Adrenal gland (tissue), 12 donors: ENCODE measurements around the gene GMDS. TPM values are rescaled to one million over a fixed set of nuclear protein-coding genes. Genes with fewer than 3 reads are reported as not detected.

Experiments used
- DNase-seq, 7 donors: peaks; one replicate each; pipeline ENCODE4 v3.0.0-alpha.2; 2019 to 2020
- H3K27ac ChIP-seq, 5 donors: fragments of 200-600 bp; sonication (generic) in 4 of 5; 1 replicate in 3 of 5; 2 replicates in 2 of 5; pipeline versions ENCODE4 v1.5.1 to v1.8.0; 2016 to 2020; ENCODE audit warnings: mild to moderate bottlenecking in 1 of 5
- H3K27me3 ChIP-seq: fragments of 200-600 bp; 2 replicates; pipeline ENCODE4 v1.8.0; 2021
- H3K36me3 ChIP-seq, 2 donors: fragments of 200-600 bp; replicated peaks in 1 of 2; 1 replicate in 1 of 2; 2 replicates in 1 of 2; pipeline versions ENCODE4 v1.5.1 to v1.8.0; 2018 to 2022
- H3K4me1 ChIP-seq, 2 donors: fragments of 200-600 bp; replicated peaks in 1 of 2; 1 replicate in 1 of 2; 2 replicates in 1 of 2; pipeline versions ENCODE4 v1.5.1 to v1.8.0; 2018 to 2021
- H3K4me3 ChIP-seq, 4 donors: fragments of 200-600 bp; sonication (generic) in 3 of 4; one replicate each; pipeline ENCODE4 v1.5.1; 2016 to 2018
- H3K9me3 ChIP-seq, 3 donors: fragments of 200-600 bp; sonication (generic) in 1 of 3; replicated peaks in 1 of 3; 1 replicate in 2 of 3; 2 replicates in 1 of 3; pipeline versions ENCODE4 v1.5.1 to v1.8.0; 2016 to 2021
- POLR2A ChIP-seq, 2 donors: fragments of 450-650 bp; IDR thresholded peaks; one replicate each; pipeline ENCODE4 v1.6.1; 2017; ENCODE audit warnings: antibody characterized with exemption in 2 of 2, mild to moderate bottlenecking in 2 of 2, moderate library complexity in 1 of 2
- WGBS, 4 donors: extraction: QIAGEN DNeasy Blood & Tissue Kit in 2 of 4; methylation state at CpG; one replicate each; pipeline versions ENCODE4 v1.1.5 to v1.1.7; 2013 to 2017; 5-methylcytosine and 5-hydroxymethylcytosine counted together
- intact Hi-C, 2 donors: fragments of 100-400 bp; cut with DNase I; formaldehyde crosslinking; loops; one replicate each; pipeline versions ENCODE4 v1.14.1 to v1.15.0; 2022 to 2023
- polyA plus RNA-seq, 3 donors: library from polyadenylated mRNA; stranded (reverse); fragments of 200-250 nt in 2 of 3; fragments of 350-450 nt in 1 of 3; fragmentation: Illumina TruSeq in 1 of 3; extraction: RNeasy Lipid Tissue Mini Kit (QIAGEN cat#74804) in 1 of 3; gene quantifications; one replicate each; pipeline ENCODE4 v1.2.3, GENCODE V29; 2013 to 2014
- total RNA-seq, 9 donors: library from RNA; depleted of rRNA in 4 of 9; stranded (reverse); fragments of >200 nt in 4 of 9; fragments of 120-200 nt in 1 of 9; fragmentation: NEBNext Ultra II Directional in 1 of 9; extraction: Animal tissue kit (Norgen Biotek cat#: 25700) in 1 of 9; gene quantifications; one replicate each; pipeline versions ENCODE4 v1.1.0 to v1.2.4, GENCODE V29; 2013 to 2023
- TF ChIP-seq, protein P1 (sequence below), 6 experiments: fragments of 450-650 bp in 4 of 6; fragments of 200-600 bp in 2 of 6; sonication (generic) in 1 of 6; IDR thresholded peaks; 1 replicate in 5 of 6; 2 replicates in 1 of 6; pipeline versions ENCODE4 v1.5.1 to v1.8.0; 2016 to 2021; ENCODE audit warnings: antibody characterized with exemption in 6 of 6, mild to moderate bottlenecking in 2 of 6, moderate library complexity in 1 of 6
- donor health status: healthy with polysubstance abuse.
- donor health status: Bipolar disorder and iron deficiency.
- donor health status: DM: yes; HTN: yes; CAD: no.
- donor health status: DM: no; HTN: no; CAD: no.
- donor health status: DM: no; HTN: no; CAD: no.
- donor health status: DM: yes; HTN: yes; CAD: no.

GMDS gene
- total and polyA plus RNA-seq, 12 donors: 8.5 to 39.2 (median 15.2) TPM

DNA sequence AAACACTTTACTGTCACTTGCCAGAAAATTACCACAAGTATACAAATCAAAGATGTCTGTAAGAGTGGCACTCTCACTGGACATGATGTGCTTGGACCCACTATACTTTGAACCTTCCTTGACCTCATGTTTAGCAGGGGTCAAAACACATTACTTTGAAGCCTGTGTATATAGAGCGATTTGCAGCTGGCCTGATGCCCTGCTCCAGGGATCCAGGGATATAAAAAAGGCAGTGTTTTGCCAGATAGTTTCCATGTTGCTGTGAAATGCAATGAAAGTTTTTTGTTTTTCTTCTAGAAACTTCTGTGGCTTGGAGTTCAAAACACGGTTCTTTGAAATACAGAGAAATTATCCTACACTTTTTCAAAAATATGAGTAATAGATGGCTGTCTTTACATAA lies 470.0 kb downstream of the GMDS start:
- Histone ChIP-seq H3K9me3 (no peaks in the 10 kb centered on the region), H3K27ac (no peak overlapping the region), H3K4me3 (no peak overlapping the region), H3K27me3 (no peaks in the 10 kb centered on the region), H3K36me3 (no peaks in the 10 kb centered on the region), H3K4me1 (no peaks in the 10 kb centered on the region)
- TF ChIP-seq, protein P1, sequence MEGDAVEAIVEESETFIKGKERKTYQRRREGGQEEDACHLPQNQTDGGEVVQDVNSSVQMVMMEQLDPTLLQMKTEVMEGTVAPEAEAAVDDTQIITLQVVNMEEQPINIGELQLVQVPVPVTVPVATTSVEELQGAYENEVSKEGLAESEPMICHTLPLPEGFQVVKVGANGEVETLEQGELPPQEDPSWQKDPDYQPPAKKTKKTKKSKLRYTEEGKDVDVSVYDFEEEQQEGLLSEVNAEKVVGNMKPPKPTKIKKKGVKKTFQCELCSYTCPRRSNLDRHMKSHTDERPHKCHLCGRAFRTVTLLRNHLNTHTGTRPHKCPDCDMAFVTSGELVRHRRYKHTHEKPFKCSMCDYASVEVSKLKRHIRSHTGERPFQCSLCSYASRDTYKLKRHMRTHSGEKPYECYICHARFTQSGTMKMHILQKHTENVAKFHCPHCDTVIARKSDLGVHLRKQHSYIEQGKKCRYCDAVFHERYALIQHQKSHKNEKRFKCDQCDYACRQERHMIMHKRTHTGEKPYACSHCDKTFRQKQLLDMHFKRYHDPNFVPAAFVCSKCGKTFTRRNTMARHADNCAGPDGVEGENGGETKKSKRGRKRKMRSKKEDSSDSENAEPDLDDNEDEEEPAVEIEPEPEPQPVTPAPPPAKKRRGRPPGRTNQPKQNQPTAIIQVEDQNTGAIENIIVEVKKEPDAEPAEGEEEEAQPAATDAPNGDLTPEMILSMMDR (IDR thresholded peaks at IDR 0.05): no peak
- no peak for TF ChIP-seq POLR2A (IDR thresholded peaks at IDR 0.05)
- 84 to 92% (median 90%) methylated on average over 2 of the region's 2 CpGs for WGBS, 4 donors
- intact Hi-C loops: no loop called here
- no peak for DNase-seq

DNA sequence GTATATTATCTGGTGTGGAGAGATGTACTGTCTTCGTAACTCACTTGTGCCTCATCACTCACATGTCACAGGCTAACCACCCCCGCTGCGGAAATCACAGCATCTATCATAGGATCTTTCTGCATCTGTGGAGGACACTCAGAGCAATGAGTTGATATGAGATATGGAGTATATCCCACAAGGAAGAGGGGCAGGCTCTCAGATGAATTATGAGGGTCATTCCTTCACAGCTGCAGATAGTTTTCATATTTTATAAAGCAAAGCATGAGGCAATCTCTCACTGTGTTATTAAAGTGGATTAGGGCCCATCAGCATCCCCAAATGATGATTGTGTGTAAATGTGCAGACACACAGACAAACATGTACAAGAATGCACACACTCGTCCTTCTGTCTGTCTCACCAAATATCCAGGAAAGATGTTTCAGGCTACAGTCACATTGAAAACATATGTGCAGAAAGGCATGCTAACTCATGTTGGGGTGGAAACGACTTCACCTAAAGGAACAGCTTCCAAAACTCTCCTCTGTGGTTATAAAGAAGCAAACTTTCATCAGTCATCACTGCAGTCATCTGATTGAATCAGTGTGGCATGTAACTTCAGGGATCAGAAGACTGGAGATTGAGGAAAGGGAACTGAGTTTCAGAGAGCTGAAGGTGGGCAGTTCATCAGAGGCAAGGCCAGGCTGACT lies 471.0 kb downstream of the GMDS start:
- Histone ChIP-seq H3K27me3 (no peaks in the 10 kb centered on the region), H3K4me1 (no peaks in the 10 kb centered on the region), H3K36me3 (no peaks in the 10 kb centered on the region), H3K4me3 (no peak overlapping the region), H3K27ac (no peak overlapping the region), H3K9me3 (no peaks in the 10 kb centered on the region)
- 79 to 83% (median 82%) methylated on average over 5 of the region's 5 CpGs for WGBS, 4 donors
- intact Hi-C loops: no loop called here
- no peak for DNase-seq
- no peak for TF ChIP-seq POLR2A (IDR thresholded peaks at IDR 0.05)
- TF ChIP-seq, protein P1 (IDR thresholded peaks at IDR 0.05): no peak

- WGBS, 4 donors: 81 to 88% (median 84%) methylated on average over 2 of the region's 2 CpGs
- H3K27me3 ChIP-seq: no peaks in the 10 kb centered on the region
- intact Hi-C loops: no loop called here
These were observed 471.7 kb downstream of the GMDS start for GRCh38 chr6:1773700-1774099.

GRCh38 chr6:1770968-1771723 lies 474.3 kb downstream of the GMDS start:
- DNase-seq: no peak
- Histone ChIP-seq H3K36me3 (no peaks in the 10 kb centered on the region), H3K27me3 (no peaks in the 10 kb centered on the region), H3K9me3 (no peaks in the 10 kb centered on the region), H3K27ac (no peak overlapping the region), H3K4me3 (no peak overlapping the region), H3K4me1 (no peaks in the 10 kb centered on the region)
- intact Hi-C loops: no loop called here
- no peak for TF ChIP-seq POLR2A (IDR thresholded peaks at IDR 0.05)
- TF ChIP-seq, protein P1 (IDR thresholded peaks at IDR 0.05): no peak
- 79 to 80% (median 80%) methylated on average over 5 of the region's 5 CpGs for WGBS, 4 donors

More at GRCh38 chr6:1773700-1774099, 471.7 kb downstream of the GMDS start:
- Histone ChIP-seq H3K36me3 (no peaks in the 10 kb centered on the region), H3K4me3 (no peak overlapping the region), H3K9me3 (no peaks in the 10 kb centered on the region), H3K4me1 (no peaks in the 10 kb centered on the region), H3K27ac (no peak overlapping the region)
- no peak for DNase-seq
- no peak for TF ChIP-seq POLR2A (IDR thresholded peaks at IDR 0.05)
- TF ChIP-seq, protein P1 (IDR thresholded peaks at IDR 0.05): no peak
